Measurements from ENCODE around the gene SLC25A13.
A peak's percentile ranks its signal among the peaks of the same experiment; 100 is the strongest.

SLC25A13 gene

DNA sequence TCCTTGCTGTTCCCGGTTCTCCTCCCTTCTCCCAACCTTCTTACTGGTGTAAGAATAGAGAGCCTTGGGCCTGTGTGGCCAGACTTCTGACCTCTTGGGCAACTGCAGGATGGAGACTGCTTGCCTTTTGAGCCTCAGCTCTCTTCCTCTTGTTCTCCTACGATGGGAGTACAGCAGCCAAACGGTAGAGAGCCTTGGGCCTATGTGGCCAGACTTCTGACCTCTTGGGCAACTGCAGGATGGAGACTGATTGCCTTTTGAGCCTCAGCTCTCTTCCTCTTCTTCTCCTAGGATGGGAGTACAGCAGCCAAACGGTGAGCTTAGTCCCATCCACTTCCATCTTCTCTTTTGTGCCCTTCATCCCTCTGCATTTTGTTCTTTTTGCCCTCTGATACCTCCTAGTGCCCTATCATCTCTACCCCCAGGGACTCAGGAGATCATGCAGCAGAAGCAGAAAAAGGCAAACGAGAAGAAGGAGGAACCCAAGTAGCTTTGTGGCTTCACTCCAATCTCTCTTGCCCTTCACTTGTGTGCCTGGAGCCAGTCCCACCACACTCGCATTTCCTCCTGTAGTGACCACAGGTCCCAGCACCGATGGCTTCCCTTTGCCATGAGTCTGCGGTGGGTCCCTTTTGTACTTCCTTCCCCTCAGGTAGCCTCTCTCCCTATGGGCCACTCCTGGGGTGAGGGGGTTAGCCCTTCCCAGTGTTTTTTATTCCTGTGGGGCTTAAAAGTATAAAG, 15.3 kb downstream of the SLC25A13 start:
- no peak for DNase-seq (ENCODE audit: low spot score)
- no CpG with 5 or more reads among the region's 8 CpGs for WGBS, 2 donors (ENCODE audit: extremely low coverage in 2 of 2, insufficient read length in 2 of 2, insufficient replicate concordance in 1 of 2)
- no peak overlapping the region for H3K4me3 ChIP-seq (ENCODE audit: low read length in 2 of 2)

GRCh38 chr7:96305915-96306314, 16.0 kb downstream of the SLC25A13 start:
- WGBS, 2 donors (ENCODE audit: extremely low coverage in 2 of 2, insufficient read length in 2 of 2, insufficient replicate concordance in 1 of 2) = no CpG with 5 or more reads among the region's 2 CpGs
- Histone ChIP-seq H2BK12ac (ENCODE audit: low read length) (no peak overlapping the region), H3K36me3 (replicated peaks in 1 of 2; ENCODE audit: control insufficient read depth in 2 of 2, insufficient read depth in 2 of 2, low read length in 2 of 2) (peaks cover 2 to 11% of the 10 kb centered on the region in 2 donors), H2AFZ (ENCODE audit: low read length) (no peak overlapping the region), H2BK120ac (ENCODE audit: low read depth, low read length) (no peak overlapping the region), H4K91ac (ENCODE audit: low read depth, low read length, poor library complexity) (no peak overlapping the region), H2BK5ac (ENCODE audit: low read length) (no peak overlapping the region), H3K4me3 (ENCODE audit: low read length in 2 of 2) (no peak overlapping the region), H4K8ac (ENCODE audit: low read depth, low read length) (no peak overlapping the region), H3K27me3 (ENCODE audit: control insufficient read depth in 3 of 3, insufficient read depth in 3 of 3, low read depth in 1 of 3, low read length in 3 of 3) (no peaks in the 10 kb centered on the region), H3K9ac (ENCODE audit: low read depth, low read length, poor library complexity) (no peak overlapping the region), H3K23ac (ENCODE audit: low read depth, low read length, poor library complexity) (no peak overlapping the region), H2AK5ac (ENCODE audit: low read depth, low read length) (no peak overlapping the region), H3K4ac (ENCODE audit: low read length) (no peak overlapping the region), H3K4me2 (ENCODE audit: insufficient read depth, low read length, poor library complexity, severe bottlenecking) (no peak overlapping the region), H3K14ac (ENCODE audit: low read length) (no peak overlapping the region), H2BK15ac (ENCODE audit: low read length) (no peak overlapping the region), H3K4me1 (ENCODE audit: control insufficient read depth in 2 of 2, insufficient read depth in 1 of 2, low read depth in 1 of 2, low read length in 2 of 2) (no peaks in the 10 kb centered on the region), H3K27ac (replicated peaks; ENCODE audit: low read length) (no peak overlapping the region), H3K79me1 (ENCODE audit: low read depth, low read length) (peaks cover 4% of the 10 kb centered on the region), H3K18ac (ENCODE audit: low read length) (no peak overlapping the region), H3K9me3 (replicated peaks in 1 of 2; ENCODE audit: control insufficient read depth in 2 of 2, insufficient read depth in 1 of 2, low read depth in 1 of 2, low read length in 2 of 2) (peaks cover 2 to 7% of the 10 kb centered on the region in 2 donors)
- no peak for DNase-seq (ENCODE audit: low spot score)

More for the DNA sequence above, 15.3 kb downstream of the SLC25A13 start:
- Histone ChIP-seq H2BK5ac (ENCODE audit: low read length) (no peak overlapping the region), H3K79me1 (ENCODE audit: low read depth, low read length) (peaks cover 4% of the 10 kb centered on the region), H2BK120ac (ENCODE audit: low read depth, low read length) (no peak overlapping the region), H3K18ac (ENCODE audit: low read length) (peak overlapping the region; percentile 60), H4K8ac (ENCODE audit: low read depth, low read length) (no peak overlapping the region), H3K27me3 (ENCODE audit: control insufficient read depth in 3 of 3, insufficient read depth in 3 of 3, low read depth in 1 of 3, low read length in 3 of 3) (no peaks in the 10 kb centered on the region), H2AFZ (ENCODE audit: low read length) (no peak overlapping the region), H3K4ac (ENCODE audit: low read length) (no peak overlapping the region), H4K91ac (ENCODE audit: low read depth, low read length, poor library complexity) (no peak overlapping the region), H3K4me2 (ENCODE audit: insufficient read depth, low read length, poor library complexity, severe bottlenecking) (no peak overlapping the region), H2BK12ac (ENCODE audit: low read length) (no peak overlapping the region), H3K9ac (ENCODE audit: low read depth, low read length, poor library complexity) (no peak overlapping the region), H3K23ac (ENCODE audit: low read depth, low read length, poor library complexity) (no peak overlapping the region), H3K27ac (replicated peaks; ENCODE audit: low read length) (no peak overlapping the region), H2BK15ac (ENCODE audit: low read length) (no peak overlapping the region), H3K14ac (ENCODE audit: low read length) (no peak overlapping the region), H3K36me3 (replicated peaks in 1 of 2; ENCODE audit: control insufficient read depth in 2 of 2, insufficient read depth in 2 of 2, low read length in 2 of 2) (peaks cover 2 to 11% of the 10 kb centered on the region in 2 donors), H3K4me1 (ENCODE audit: control insufficient read depth in 2 of 2, insufficient read depth in 1 of 2, low read depth in 1 of 2, low read length in 2 of 2) (no peaks in the 10 kb centered on the region), H3K9me3 (replicated peaks in 1 of 2; ENCODE audit: control insufficient read depth in 2 of 2, insufficient read depth in 1 of 2, low read depth in 1 of 2, low read length in 2 of 2) (peaks cover 2 to 7% of the 10 kb centered on the region in 2 donors), H2AK5ac (ENCODE audit: low read depth, low read length) (no peak overlapping the region)

DNA sequence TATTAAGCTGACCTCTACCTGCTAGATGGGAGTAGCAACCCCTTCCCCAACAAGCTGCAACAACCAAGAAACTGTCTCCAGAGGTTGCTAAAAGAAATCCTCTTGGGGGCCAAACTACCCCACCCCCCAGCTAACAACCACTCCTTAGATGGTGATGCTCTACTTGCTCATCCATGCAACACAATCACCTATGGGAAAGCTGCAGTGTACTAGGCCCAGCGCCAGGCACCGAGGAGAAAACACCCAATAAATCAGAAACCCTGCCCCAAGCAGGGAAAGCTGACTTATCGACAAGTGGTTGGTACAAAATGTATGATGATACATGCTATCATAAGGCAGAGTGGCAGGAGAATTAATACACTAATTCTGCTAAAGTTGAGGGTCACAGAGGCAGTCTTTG, 17.3 kb downstream of the SLC25A13 start:
- Histone ChIP-seq H3K4me2 (ENCODE audit: insufficient read depth, low read length, poor library complexity, severe bottlenecking) (no peak overlapping the region), H4K8ac (ENCODE audit: low read depth, low read length) (no peak overlapping the region), H2BK120ac (ENCODE audit: low read depth, low read length) (no peak overlapping the region), H2AFZ (ENCODE audit: low read length) (no peak overlapping the region), H2BK15ac (ENCODE audit: low read length) (no peak overlapping the region), H3K4me1 (ENCODE audit: control insufficient read depth in 2 of 2, insufficient read depth in 1 of 2, low read depth in 1 of 2, low read length in 2 of 2) (no peaks in the 10 kb centered on the region), H3K79me1 (ENCODE audit: low read depth, low read length) (peaks cover 4% of the 10 kb centered on the region), H3K9me3 (replicated peaks in 1 of 2; ENCODE audit: control insufficient read depth in 2 of 2, insufficient read depth in 1 of 2, low read depth in 1 of 2, low read length in 2 of 2) (peaks cover 2 to 7% of the 10 kb centered on the region in 2 donors), H3K4me3 (ENCODE audit: low read length in 2 of 2) (no peak overlapping the region), H4K91ac (ENCODE audit: low read depth, low read length, poor library complexity) (no peak overlapping the region), H3K27me3 (ENCODE audit: control insufficient read depth in 3 of 3, insufficient read depth in 3 of 3, low read depth in 1 of 3, low read length in 3 of 3) (no peaks in the 10 kb centered on the region), H2BK12ac (ENCODE audit: low read length) (no peak overlapping the region), H2BK5ac (ENCODE audit: low read length) (no peak overlapping the region), H3K9ac (ENCODE audit: low read depth, low read length, poor library complexity) (no peak overlapping the region), H3K23ac (ENCODE audit: low read depth, low read length, poor library complexity) (no peak overlapping the region), H2AK5ac (ENCODE audit: low read depth, low read length) (no peak overlapping the region), H3K18ac (ENCODE audit: low read length) (no peak overlapping the region), H3K4ac (ENCODE audit: low read length) (no peak overlapping the region), H3K14ac (ENCODE audit: low read length) (no peak overlapping the region), H3K36me3 (replicated peaks in 1 of 2; ENCODE audit: control insufficient read depth in 2 of 2, insufficient read depth in 2 of 2, low read length in 2 of 2) (peaks cover 2 to 9% of the 10 kb centered on the region in 2 donors), H3K27ac (replicated peaks; ENCODE audit: low read length) (no peak overlapping the region)
- DNase-seq (ENCODE audit: low spot score) = no peak
- no CpG with 5 or more reads among the region's 3 CpGs for WGBS, 2 donors (ENCODE audit: extremely low coverage in 2 of 2, insufficient read length in 2 of 2, insufficient replicate concordance in 1 of 2)

- Histone ChIP-seq H3K4me3 (ENCODE audit: low read length in 2 of 2) (no peak overlapping the region), H3K4me1 (ENCODE audit: control insufficient read depth in 2 of 2, insufficient read depth in 1 of 2, low read depth in 1 of 2, low read length in 2 of 2) (no peaks in the 10 kb centered on the region), H3K9me3 (replicated peaks in 1 of 2; ENCODE audit: control insufficient read depth in 2 of 2, insufficient read depth in 1 of 2, low read depth in 1 of 2, low read length in 2 of 2) (peaks cover 2 to 7% of the 10 kb centered on the region in 2 donors), H2BK15ac (ENCODE audit: low read length) (no peak overlapping the region), H3K9ac (ENCODE audit: low read depth, low read length, poor library complexity) (no peak overlapping the region), H2BK5ac (ENCODE audit: low read length) (no peak overlapping the region), H4K8ac (ENCODE audit: low read depth, low read length) (no peak overlapping the region), H3K27ac (replicated peaks; ENCODE audit: low read length) (no peak overlapping the region), H2AK5ac (ENCODE audit: low read depth, low read length) (peak overlapping the region; percentile 8), H3K14ac (ENCODE audit: low read length) (no peak overlapping the region), H4K91ac (ENCODE audit: low read depth, low read length, poor library complexity) (no peak overlapping the region), H3K4ac (ENCODE audit: low read length) (no peak overlapping the region), H3K4me2 (ENCODE audit: insufficient read depth, low read length, poor library complexity, severe bottlenecking) (no peak overlapping the region), H3K79me1 (ENCODE audit: low read depth, low read length) (peaks cover 4% of the 10 kb centered on the region), H2BK120ac (ENCODE audit: low read depth, low read length) (no peak overlapping the region), H3K18ac (ENCODE audit: low read length) (no peak overlapping the region), H2AFZ (ENCODE audit: low read length) (no peak overlapping the region), H2BK12ac (ENCODE audit: low read length) (no peak overlapping the region), H3K27me3 (ENCODE audit: control insufficient read depth in 3 of 3, insufficient read depth in 3 of 3, low read depth in 1 of 3, low read length in 3 of 3) (no peaks in the 10 kb centered on the region), H3K23ac (ENCODE audit: low read depth, low read length, poor library complexity) (peak overlapping the region; percentile 8), H3K36me3 (replicated peaks in 1 of 2; ENCODE audit: control insufficient read depth in 2 of 2, insufficient read depth in 2 of 2, low read length in 2 of 2) (peaks cover 2 to 3% of the 10 kb centered on the region in 2 donors)
- no CpG with 5 or more reads among the region's 5 CpGs for WGBS, 2 donors (ENCODE audit: extremely low coverage in 2 of 2, insufficient read length in 2 of 2, insufficient replicate concordance in 1 of 2)
- DNase-seq (ENCODE audit: low spot score) = no peak
These were observed 18.0 kb downstream of the SLC25A13 start for GRCh38 chr7:96303686-96304443.
